Ovary (tissue), 9 donors: ENCODE results near the gene MTRF1. TPM values are rescaled to one million over a fixed set of nuclear protein-coding genes. Genes with fewer than 3 reads are reported as not detected.

Source experiments
- DNase-seq, 5 donors: peaks; one replicate each; pipeline ENCODE4 v3.0.0-alpha.2; 2019 to 2020
- H3K27ac ChIP-seq, 2 donors: fragments of 200-600 bp; one replicate each; pipeline versions ENCODE4 v1.5.1 to v1.8.0; 2019 to 2022
- H3K27me3 ChIP-seq: fragments of 200-600 bp; one replicate; pipeline ENCODE4 v1.8.0; 2022
- H3K36me3 ChIP-seq: fragments of 200-600 bp; sonication (generic); one replicate; pipeline ENCODE4 v1.5.1; 2019
- H3K4me1 ChIP-seq: one replicate; pipeline ENCODE4 v1.8.1; 2013; ENCODE audit warnings: mild to moderate bottlenecking, moderate library complexity; ENCODE audit not compliant: insufficient read depth
- H3K4me3 ChIP-seq: fragments of 200-600 bp; sonication (generic); one replicate; pipeline ENCODE4 v1.5.1; 2017
- H3K9me3 ChIP-seq, 2 donors: fragments of 200-600 bp in 1 of 2; sonication (generic) in 1 of 2; one replicate each; pipeline versions ENCODE4 v1.5.1 to v1.8.1; 2013 to 2019; ENCODE audit warnings: mild to moderate bottlenecking in 1 of 2, moderate library complexity in 1 of 2
- CTCF ChIP-seq, 3 donors: fragments of 450-650 bp in 2 of 3; fragments of 200-600 bp in 1 of 3; IDR thresholded peaks; one replicate each; pipeline versions ENCODE4 v1.5.1 to v1.8.0; 2016 to 2022; ENCODE audit warnings: antibody characterized with exemption in 3 of 3, mild to moderate bottlenecking in 1 of 3
- EP300 ChIP-seq: sonication (generic); formaldehyde crosslinking; IDR thresholded peaks from one replicate; pipeline ENCODE4 v1.6.1; 2017; ENCODE audit warnings: antibody characterized with exemption
- POLR2A ChIP-seq: fragments of 450-650 bp; IDR thresholded peaks from one replicate; pipeline ENCODE4 v1.6.1; 2017; ENCODE audit warnings: antibody characterized with exemption, mild to moderate bottlenecking, moderate library complexity
- WGBS, 3 donors: extraction: QIAGEN DNeasy Blood & Tissue Kit in 1 of 3; methylation state at CpG; one replicate each; pipeline versions ENCODE4 v1.1.5 to v1.1.7; 2013 to 2017; 5-methylcytosine and 5-hydroxymethylcytosine counted together
- intact Hi-C, 4 donors: fragments of 100-400 bp; cut with DNase I; formaldehyde crosslinking; loops; one replicate each; pipeline versions ENCODE4 v1.11.0 to v1.15.1; 2022 to 2023
- polyA plus RNA-seq, 2 donors: library from polyadenylated mRNA; stranded (reverse); fragments of 200-250 nt in 1 of 2; fragments of 350-450 nt in 1 of 2; fragmentation: Illumina TruSeq in 1 of 2; extraction: RNeasy Lipid Tissue Mini Kit (QIAGEN cat#74804) in 1 of 2; gene quantifications; one replicate each; pipeline ENCODE4 v1.2.3, GENCODE V29; 2013 to 2014
- total RNA-seq, 7 donors: library from RNA; depleted of rRNA in 2 of 7; stranded (reverse); fragments of >200 nt in 2 of 7; fragmentation: NEBNext Ultra II Directional in 3 of 7; extraction: Animal tissue kit (Norgen Biotek cat#: 25700) in 3 of 7; gene quantifications; one replicate each; pipeline versions ENCODE4 v1.1.0 to v1.2.4, GENCODE V29; 2016 to 2023
- donor health status: DM: no; HTN: no; CAD: no; lungs with moderate emphysema.
- donor health status: DM: no; HTN: no; CAD: no.
- donor health status: Bipolar disorder and iron deficiency.
- donor health status: DM: yes; HTN: yes; CAD: no.
- donor health status: DM: no; HTN: no; CAD: no.
- donor health status: DM: yes; HTN: yes; CAD: no.

Gene MTRF1
- total and polyA plus RNA-seq, 9 donors: 6.4 to 12.2 (median 8.4) TPM

- Histone ChIP-seq H3K4me1 (peaks cover 12% of the 10 kb centered on the region), H3K36me3 (no peaks in the 10 kb centered on the region), H3K9me3 (no peaks in the 10 kb centered on the region), H3K27me3 (no peaks in the 10 kb centered on the region), H3K27ac (no peak overlapping the region), H3K4me3 (no peak overlapping the region)
- WGBS, 3 donors: 89 to 92% (median 90%) methylated on average over 6 of the region's 6 CpGs
- intact Hi-C loops: no loop called here
- TF ChIP-seq CTCF (IDR thresholded peaks at IDR 0.05) (no peak), EP300 (no peak), POLR2A (no peak)
- no peak for DNase-seq
These were observed 74.8 kb downstream of the MTRF1 start for GRCh38 chr13:41188584-41188983.

- H3K27me3 ChIP-seq: no peaks in the 10 kb centered on the region
- H3K9me3 ChIP-seq: no peaks in the 10 kb centered on the region
- H3K36me3 ChIP-seq: no peaks in the 10 kb centered on the region
- no peak overlapping the region for H3K4me3 ChIP-seq
- 85 to 90% (median 88%) methylated on average over 3 of the region's 3 CpGs for WGBS, 3 donors
- DNase-seq: no peak
- H3K27ac ChIP-seq: no peak overlapping the region
- intact Hi-C loops: no loop called here
- no peaks in the 10 kb centered on the region for H3K4me1 ChIP-seq
- TF ChIP-seq POLR2A: no peak
- TF ChIP-seq EP300: no peak
- TF ChIP-seq CTCF (IDR thresholded peaks at IDR 0.05): no peak
These were observed 76.9 kb downstream of the MTRF1 start for GRCh38 chr13:41186481-41186880.

- no peak for DNase-seq
- Histone ChIP-seq H3K36me3 (no peaks in the 10 kb centered on the region), H3K27ac (no peak overlapping the region), H3K4me1 (no peaks in the 10 kb centered on the region), H3K27me3 (no peaks in the 10 kb centered on the region), H3K9me3 (no peaks in the 10 kb centered on the region), H3K4me3 (no peak overlapping the region)
- intact Hi-C loops: no loop called here
- TF ChIP-seq CTCF (IDR thresholded peaks at IDR 0.05) (no peak), POLR2A (no peak), EP300 (no peak)
These were observed 81.1 kb downstream of the MTRF1 start for GRCh38 chr13:41182231-41182630.

GRCh38 chr13:41179593-41180250 is 83.7 kb downstream of the MTRF1 start:
- no peak for TF ChIP-seq EP300
- no peak for TF ChIP-seq CTCF (IDR thresholded peaks at IDR 0.05)
- no peak for TF ChIP-seq POLR2A
- no peak for DNase-seq
- Histone ChIP-seq H3K9me3 (no peaks in the 10 kb centered on the region), H3K4me3 (no peak overlapping the region), H3K27ac (no peak overlapping the region), H3K4me1 (no peaks in the 10 kb centered on the region), H3K27me3 (no peaks in the 10 kb centered on the region), H3K36me3 (no peaks in the 10 kb centered on the region)
- intact Hi-C loops: no loop called here
- 80 to 81% (median 80%) methylated on average over 4 of the region's 4 CpGs for WGBS, 3 donors
